Hepatocyte (in vitro differentiated cells): ENCODE data around the gene KMT5C. TPM values are rescaled to one million over a fixed set of nuclear protein-coding genes. Genes with fewer than 3 reads are reported as not detected.

Experiments
- DNase-seq: peaks from one replicate; pipeline ENCODE4 v3.0.0-alpha.2; 2016; ENCODE audit warnings: low spot score
- H2AFZ ChIP-seq: fragments of 200-600 bp; sonication (generic); 2 replicates; pipeline ENCODE4 v1.6.0; 2016; ENCODE audit warnings: antibody characterized with exemption, mild to moderate bottlenecking
- H3K27ac ChIP-seq: fragments of 200-600 bp; sonication (generic); 2 replicates; pipeline ENCODE4 v1.5.1; 2016; ENCODE audit warnings: mild to moderate bottlenecking
- H3K27me3 ChIP-seq: fragments of 200-600 bp; sonication (generic); 2 replicates; pipeline ENCODE4 v1.6.1; 2016
- H3K36me3 ChIP-seq: fragments of 200-600 bp; sonication (generic); replicated peaks from 2 replicates; pipeline ENCODE4 v1.5.1; 2016; ENCODE audit warnings: low read depth; ENCODE audit not compliant: insufficient read depth
- H3K4me1 ChIP-seq: fragments of 200-600 bp; sonication (generic); 2 replicates; pipeline ENCODE4 v1.5.1; 2016; ENCODE audit warnings: mild to moderate bottlenecking, moderate library complexity; ENCODE audit not compliant: insufficient read depth
- H3K4me2 ChIP-seq: fragments of 200-600 bp; sonication (generic); 2 replicates; pipeline ENCODE4 v1.6.0; 2016
- H3K4me3 ChIP-seq: fragments of 200-600 bp; sonication (generic); 2 replicates; pipeline ENCODE4 v1.5.1; 2016; ENCODE audit warnings: mild to moderate bottlenecking
- H3K79me2 ChIP-seq: fragments of 200-600 bp; sonication (generic); 2 replicates; pipeline ENCODE4 v1.6.0; 2017; ENCODE audit warnings: mild to moderate bottlenecking
- H3K9me2 ChIP-seq: fragments of 200-600 bp; sonication (generic); replicated peaks from 2 replicates; pipeline ENCODE4 v1.6.0; 2017; ENCODE audit warnings: mild to moderate bottlenecking; ENCODE audit not compliant: insufficient read depth
- H3K9me3 ChIP-seq: fragments of 200-600 bp; sonication (generic); 2 replicates; pipeline ENCODE4 v1.5.1; 2016; ENCODE audit warnings: low read depth, mild to moderate bottlenecking
- H4K20me1 ChIP-seq: fragments of 200-600 bp; sonication (generic); 2 replicates; pipeline ENCODE4 v1.6.0; 2016; ENCODE audit warnings: mild to moderate bottlenecking; ENCODE audit not compliant: insufficient read depth, poor library complexity, severe bottlenecking
- EZH2 ChIP-seq: fragments of 200-600 bp; sonication (generic); IDR thresholded peaks from 2 replicates; pipeline ENCODE4 v1.6.1; 2016; ENCODE audit warnings: antibody characterized with exemption, mild to moderate bottlenecking, borderline replicate concordance
- EZH2phosphoT487 ChIP-seq: fragments of 200-600 bp; sonication (generic); IDR thresholded peaks from one replicate; pipeline ENCODE4 v1.6.1; 2018; ENCODE audit warnings: antibody characterized with exemption, mild to moderate bottlenecking, low read depth, moderate library complexity; ENCODE audit not compliant: unreplicated experiment, severe bottlenecking
- WGBS: methylation state at CpG from one replicate; pipeline ENCODE4 v1.1.6; 2016; ENCODE audit warnings: low lambda C conversion rate; ENCODE audit errors: missing lambda C conversion rate; 5-methylcytosine and 5-hydroxymethylcytosine counted together
- polyA plus RNA-seq: library from polyadenylated mRNA; unstranded; fragments of >200 nt; fragmentation: Nextera tagmentation; extraction: Ambion mirVana; gene quantifications from 2 replicates; pipeline ENCODE4 v1.2.1, GENCODE V29; 2016
- total RNA-seq: library from RNA; depleted of rRNA; stranded (reverse); fragments of >200 nt; gene quantifications from 2 replicates; pipeline ENCODE4 v1.2.3, GENCODE V29; 2014
- TF ChIP-seq, protein P1 (sequence below): fragments of 200-600 bp; sonication (generic); IDR thresholded peaks from 2 replicates; pipeline ENCODE4 v1.5.1; 2016; ENCODE audit warnings: antibody characterized with exemption, mild to moderate bottlenecking; ENCODE audit not compliant: poor library complexity

KMT5C gene
- total and polyA plus RNA-seq, 2 experiments from 2014 or later: 22.8 to 23.6 TPM

DNA sequence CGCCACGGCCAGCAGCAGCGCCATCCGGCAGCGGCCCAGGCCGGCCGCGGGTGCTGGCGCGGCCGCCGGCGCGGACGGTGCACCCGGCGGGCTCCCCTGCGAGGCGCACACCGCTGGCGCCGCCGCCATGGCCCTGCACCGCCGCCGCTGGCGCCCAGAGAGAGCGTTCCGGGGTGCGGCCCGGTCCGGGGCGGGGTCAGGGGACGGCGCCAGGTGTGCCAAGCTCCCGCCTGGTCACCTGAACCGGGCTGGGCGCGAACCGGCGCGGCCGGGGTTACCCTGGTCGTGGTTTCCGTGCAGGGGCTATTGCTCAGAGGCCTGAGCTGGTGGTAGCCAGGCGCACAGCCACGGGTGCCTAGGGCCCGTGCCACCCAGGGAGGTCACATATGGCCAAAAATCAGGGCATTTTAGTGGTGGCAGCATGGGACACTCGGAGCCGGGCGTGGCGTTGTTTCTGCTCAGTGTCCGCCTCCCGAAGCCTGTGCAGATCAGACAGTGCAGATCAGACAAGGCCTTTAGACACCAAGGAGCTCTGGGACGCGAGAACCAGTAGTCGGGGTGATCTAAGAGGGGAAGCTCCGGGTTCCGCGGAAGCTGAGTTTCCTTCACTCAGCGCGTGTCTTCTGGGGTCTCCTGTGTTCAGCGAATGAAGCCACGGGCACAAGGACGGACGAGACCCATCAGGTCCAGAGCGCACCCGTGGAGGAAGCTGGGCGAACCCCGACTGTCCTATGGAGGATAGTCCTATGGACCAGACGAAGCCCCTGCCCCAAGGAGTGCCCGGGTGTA is 44.6 kb downstream of the KMT5C start, which contains the start of gene TMEM238:
TSS of gene TMEM238 (minus strand) at position 162 of the 789 bp plus-strand sequence. CDS start at position 129, 33 bp downstream.
- Histone ChIP-seq H3K27ac (peak within 1 kb of the TSS; percentile 87), H3K4me3 (peak within 1 kb of the TSS; percentile 15), H3K27me3 (no peaks in the 10 kb centered on the region), H3K4me2 (peak within 1 kb of the TSS; percentile 90), H3K36me3 (no peaks in the 10 kb centered on the region), H3K4me1 (peaks cover 38% of the 10 kb centered on the region), H3K79me2 (peaks cover 48% of the 10 kb centered on the region), H4K20me1 (peaks cover 35% of the 10 kb centered on the region), H3K9me2 (no peaks in the 10 kb centered on the region), H2AFZ (peak within 1 kb of the TSS; percentile 75), H3K9me3 (no peaks in the 10 kb centered on the region)
- 27% methylated on average over 55 of the region's 72 CpGs for WGBS
- TF ChIP-seq, protein P1, sequence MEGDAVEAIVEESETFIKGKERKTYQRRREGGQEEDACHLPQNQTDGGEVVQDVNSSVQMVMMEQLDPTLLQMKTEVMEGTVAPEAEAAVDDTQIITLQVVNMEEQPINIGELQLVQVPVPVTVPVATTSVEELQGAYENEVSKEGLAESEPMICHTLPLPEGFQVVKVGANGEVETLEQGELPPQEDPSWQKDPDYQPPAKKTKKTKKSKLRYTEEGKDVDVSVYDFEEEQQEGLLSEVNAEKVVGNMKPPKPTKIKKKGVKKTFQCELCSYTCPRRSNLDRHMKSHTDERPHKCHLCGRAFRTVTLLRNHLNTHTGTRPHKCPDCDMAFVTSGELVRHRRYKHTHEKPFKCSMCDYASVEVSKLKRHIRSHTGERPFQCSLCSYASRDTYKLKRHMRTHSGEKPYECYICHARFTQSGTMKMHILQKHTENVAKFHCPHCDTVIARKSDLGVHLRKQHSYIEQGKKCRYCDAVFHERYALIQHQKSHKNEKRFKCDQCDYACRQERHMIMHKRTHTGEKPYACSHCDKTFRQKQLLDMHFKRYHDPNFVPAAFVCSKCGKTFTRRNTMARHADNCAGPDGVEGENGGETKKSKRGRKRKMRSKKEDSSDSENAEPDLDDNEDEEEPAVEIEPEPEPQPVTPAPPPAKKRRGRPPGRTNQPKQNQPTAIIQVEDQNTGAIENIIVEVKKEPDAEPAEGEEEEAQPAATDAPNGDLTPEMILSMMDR: no peak
- TF ChIP-seq EZH2 (no peak), EZH2phosphoT487 (no peak)
- DNase-seq: peak; percentile 71

DNA sequence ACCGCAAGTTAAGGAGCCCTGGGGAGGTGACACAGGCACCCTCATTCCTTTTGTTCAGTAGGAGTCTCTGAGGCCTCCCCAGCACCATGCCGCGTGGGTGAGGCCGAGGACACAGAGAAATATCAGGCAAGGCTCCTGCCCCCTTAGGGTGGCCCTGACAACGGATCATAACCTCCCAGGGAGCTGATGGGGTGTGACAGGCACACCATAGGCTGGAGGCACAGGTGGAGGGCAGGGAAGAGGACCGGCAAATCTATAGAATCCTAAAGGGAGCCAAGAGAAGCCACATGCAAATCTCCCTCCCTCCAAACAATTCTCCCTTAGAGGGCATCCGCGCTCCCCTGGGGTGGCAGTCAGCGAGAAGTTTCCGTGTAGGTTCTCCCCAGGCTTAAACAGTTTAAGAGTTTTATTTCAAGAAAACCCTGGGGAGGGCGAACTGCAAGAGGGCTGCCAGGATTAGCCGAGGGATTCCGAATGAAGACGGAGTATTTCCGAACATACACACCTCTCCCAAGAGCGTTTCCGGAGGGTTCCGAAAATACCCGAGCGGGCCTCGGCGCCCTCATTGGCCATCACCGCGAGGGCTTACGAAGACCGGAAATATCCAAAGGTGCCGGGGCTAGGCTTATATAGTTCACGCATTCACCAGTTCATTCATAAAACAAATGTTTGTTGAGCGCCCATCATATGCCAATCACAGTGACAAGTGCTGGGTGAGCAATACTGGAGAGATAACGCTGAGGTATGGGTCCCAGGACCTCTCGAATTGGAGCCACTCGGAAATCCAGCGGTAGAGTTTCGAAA is 45.4 kb downstream of the KMT5C start:
- H3K4me3 ChIP-seq: peak overlapping the region; percentile 15
- WGBS: 6% methylated on average over 34 of the region's 34 CpGs

DNA sequence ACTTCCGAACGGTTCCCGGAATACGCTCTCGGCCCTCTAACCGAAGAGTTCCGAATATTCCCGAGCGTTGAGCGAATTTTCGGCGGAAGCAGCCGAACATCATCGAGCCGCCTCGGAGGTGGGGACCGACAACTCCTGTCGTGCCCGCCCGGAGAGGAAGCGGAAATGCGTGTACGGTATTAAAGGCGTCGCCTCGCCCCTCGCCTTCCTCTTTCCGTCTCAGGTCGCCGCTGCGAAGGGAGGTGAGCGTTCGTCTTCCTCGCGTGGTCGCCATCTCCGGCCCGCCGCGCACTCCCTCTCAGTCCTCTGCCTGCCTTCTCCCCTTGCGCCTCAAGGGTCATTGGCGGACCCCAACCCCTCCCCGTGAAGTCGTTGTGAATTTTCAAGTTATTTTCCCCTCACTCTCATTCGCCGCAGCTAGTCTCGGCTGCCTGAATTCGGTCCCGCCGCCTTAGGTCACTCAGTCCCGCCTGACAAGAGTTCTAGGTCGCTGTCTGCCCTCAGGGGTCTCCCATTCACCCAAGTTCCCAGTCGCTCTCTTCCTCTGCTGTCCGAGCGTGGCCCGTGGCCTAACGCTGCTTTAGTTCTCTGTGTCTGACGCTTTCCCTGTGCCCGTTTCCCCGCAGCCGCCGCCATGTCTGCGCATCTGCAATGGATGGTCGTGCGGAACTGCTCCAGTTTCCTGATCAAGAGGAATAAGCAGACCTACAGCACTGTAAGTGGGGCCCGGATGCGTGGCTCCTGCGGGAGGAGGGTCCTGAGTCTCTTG is 46.2 kb downstream of the KMT5C start, which contains the start of gene RPL28:
TSS of gene RPL28 (plus strand) at position 209 of the 769 bp plus-strand sequence. CDS start at position 635, 426 bp downstream.
- Histone ChIP-seq H3K4me3 (peak within 1 kb of the TSS; percentile 35), H3K27me3 (no peaks in the 10 kb centered on the region), H3K4me1 (peaks cover 38% of the 10 kb centered on the region), H3K36me3 (no peaks in the 10 kb centered on the region), H4K20me1 (peaks cover 50% of the 10 kb centered on the region), H3K4me2 (peak within 1 kb of the TSS; percentile 100), H3K79me2 (peaks cover 53% of the 10 kb centered on the region), H3K9me2 (no peaks in the 10 kb centered on the region), H2AFZ (peak within 1 kb of the TSS; percentile 54), H3K9me3 (no peaks in the 10 kb centered on the region), H3K27ac (peak within 1 kb of the TSS; percentile 87)
- DNase-seq: peak; percentile 98
- WGBS: 1% methylated on average over 62 of the region's 68 CpGs
- TF ChIP-seq EZH2phosphoT487 (no peak), EZH2 (no peak)
- TF ChIP-seq, protein P1: no peak

More for the DNA sequence above, 45.4 kb downstream of the KMT5C start:
- H4K20me1 ChIP-seq: peaks cover 43% of the 10 kb centered on the region
- H3K4me2 ChIP-seq: peak overlapping the region; percentile 67
- H3K4me1 ChIP-seq: peaks cover 38% of the 10 kb centered on the region
- no peaks in the 10 kb centered on the region for H3K9me3 ChIP-seq
- TF ChIP-seq EZH2: no peak
- TF ChIP-seq, protein P1: no peak
- TF ChIP-seq EZH2phosphoT487: no peak
- peak overlapping the region; percentile 87 for H3K27ac ChIP-seq
- no peaks in the 10 kb centered on the region for H3K36me3 ChIP-seq
- DNase-seq: peak; percentile 95
- no peaks in the 10 kb centered on the region for H3K27me3 ChIP-seq
- H3K79me2 ChIP-seq: peaks cover 53% of the 10 kb centered on the region
- peak overlapping the region; percentile 54 for H2AFZ ChIP-seq
- no peaks in the 10 kb centered on the region for H3K9me2 ChIP-seq
